22Rv1 (cell line): Measurements from ENCODE around the gene AKAP6.

Experiments used
- H3K27ac ChIP-seq: fragments of 450-650 bp; 2 replicates; pipeline ENCODE4 v1.5.1; 2017
- ZFX ChIP-seq: fragments of 450-650 bp; IDR thresholded peaks from 2 replicates; pipeline ENCODE4 v1.6.1; 2017; ENCODE audit warnings: antibody characterized with exemption, borderline replicate concordance
- TF ChIP-seq, protein P1 (sequence below): fragments of 450-650 bp; IDR thresholded peaks from 2 replicates; pipeline ENCODE4 v1.5.1; 2017; ENCODE audit warnings: mild to moderate bottlenecking

Gene AKAP6

DNA sequence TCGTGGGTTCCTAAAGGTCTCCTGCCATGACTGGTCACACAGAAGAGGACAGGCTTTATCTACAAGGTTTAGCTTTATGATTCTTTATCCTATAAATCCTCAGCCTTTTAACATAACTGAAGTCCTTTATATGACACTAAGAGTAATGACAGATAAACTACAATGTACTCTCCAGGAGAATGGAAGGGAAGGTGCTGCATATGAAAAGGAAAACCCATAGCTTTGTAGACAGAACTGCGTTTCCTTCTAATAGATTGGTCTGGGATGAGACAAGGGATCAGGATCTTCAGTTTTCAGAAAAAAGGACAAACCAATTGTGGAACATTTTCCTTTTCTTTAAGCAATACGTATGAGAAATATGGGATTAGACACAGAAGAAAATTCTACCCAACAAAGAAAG, 408.5 kb downstream of the AKAP6 start:
- no peak overlapping the region for H3K27ac ChIP-seq
- TF ChIP-seq, protein P1, sequence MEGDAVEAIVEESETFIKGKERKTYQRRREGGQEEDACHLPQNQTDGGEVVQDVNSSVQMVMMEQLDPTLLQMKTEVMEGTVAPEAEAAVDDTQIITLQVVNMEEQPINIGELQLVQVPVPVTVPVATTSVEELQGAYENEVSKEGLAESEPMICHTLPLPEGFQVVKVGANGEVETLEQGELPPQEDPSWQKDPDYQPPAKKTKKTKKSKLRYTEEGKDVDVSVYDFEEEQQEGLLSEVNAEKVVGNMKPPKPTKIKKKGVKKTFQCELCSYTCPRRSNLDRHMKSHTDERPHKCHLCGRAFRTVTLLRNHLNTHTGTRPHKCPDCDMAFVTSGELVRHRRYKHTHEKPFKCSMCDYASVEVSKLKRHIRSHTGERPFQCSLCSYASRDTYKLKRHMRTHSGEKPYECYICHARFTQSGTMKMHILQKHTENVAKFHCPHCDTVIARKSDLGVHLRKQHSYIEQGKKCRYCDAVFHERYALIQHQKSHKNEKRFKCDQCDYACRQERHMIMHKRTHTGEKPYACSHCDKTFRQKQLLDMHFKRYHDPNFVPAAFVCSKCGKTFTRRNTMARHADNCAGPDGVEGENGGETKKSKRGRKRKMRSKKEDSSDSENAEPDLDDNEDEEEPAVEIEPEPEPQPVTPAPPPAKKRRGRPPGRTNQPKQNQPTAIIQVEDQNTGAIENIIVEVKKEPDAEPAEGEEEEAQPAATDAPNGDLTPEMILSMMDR, result no peak
- no peak for TF ChIP-seq ZFX

DNA sequence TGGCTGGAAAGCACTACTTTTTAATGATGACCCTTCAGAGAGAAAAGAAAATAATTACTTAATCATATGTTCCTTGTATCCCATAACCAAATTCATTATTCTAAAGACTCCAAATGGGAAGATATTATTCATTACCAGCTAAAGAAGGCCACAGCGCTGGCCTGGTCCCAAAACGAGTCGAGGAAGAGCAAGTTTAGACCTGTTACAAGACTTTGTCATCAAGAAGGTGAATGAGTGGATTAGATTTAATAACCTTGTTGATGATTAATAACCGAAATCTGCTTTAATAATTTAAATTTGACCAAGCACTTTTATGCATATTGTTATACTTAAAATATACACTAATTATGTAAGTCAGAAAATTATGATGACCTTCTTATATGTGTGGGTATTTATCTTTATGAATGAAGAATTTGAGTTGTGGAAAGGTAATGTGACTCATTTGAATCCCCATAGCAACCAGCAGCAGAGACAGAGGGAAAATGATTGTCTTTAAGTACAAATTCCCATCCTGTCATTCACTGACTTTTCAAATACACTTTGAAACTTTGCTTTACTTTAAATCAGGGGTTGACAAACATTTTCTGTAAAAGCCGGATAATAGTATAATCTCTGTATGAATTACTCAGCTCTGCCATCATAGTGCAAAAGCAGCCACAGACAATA, 409.2 kb downstream of the AKAP6 start:
- no peak overlapping the region for H3K27ac ChIP-seq

DNA sequence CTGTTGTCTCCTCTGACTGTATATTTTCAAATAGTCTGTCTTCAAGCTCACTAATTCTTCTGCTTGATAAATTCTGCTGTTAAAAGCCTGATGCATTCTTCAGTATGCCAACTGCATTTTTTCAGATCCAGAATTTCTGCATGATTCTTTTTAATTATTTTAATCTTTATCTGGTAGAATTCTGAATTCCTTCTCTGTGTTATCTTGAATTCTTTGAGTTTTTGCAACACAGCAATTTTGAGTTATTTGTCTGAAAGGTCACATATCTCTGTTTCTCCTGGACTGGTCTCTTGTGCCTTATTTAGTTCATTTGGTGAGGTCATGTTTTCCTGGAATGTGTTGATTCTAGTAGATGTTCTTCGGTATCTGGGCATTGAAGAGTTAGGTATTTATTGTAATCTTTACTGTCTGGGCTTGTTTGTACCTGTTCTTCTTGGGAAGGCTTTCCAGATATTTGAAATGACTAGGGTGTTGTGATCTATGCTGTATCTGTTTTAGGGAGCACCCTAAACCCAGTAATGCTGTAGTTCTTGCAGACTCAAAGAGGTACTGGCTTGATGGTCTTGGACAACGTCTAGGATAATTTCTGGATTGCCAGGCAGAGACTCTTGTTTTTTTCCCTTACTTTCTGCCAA, 415.8 kb downstream of the AKAP6 start:
- no peak overlapping the region for H3K27ac ChIP-seq
- TF ChIP-seq ZFX, result no peak
- TF ChIP-seq, protein P1, result no peak

More for the DNA sequence above, 409.2 kb downstream of the AKAP6 start:
- TF ChIP-seq ZFX, result no peak
- TF ChIP-seq, protein P1, result no peak

DNA sequence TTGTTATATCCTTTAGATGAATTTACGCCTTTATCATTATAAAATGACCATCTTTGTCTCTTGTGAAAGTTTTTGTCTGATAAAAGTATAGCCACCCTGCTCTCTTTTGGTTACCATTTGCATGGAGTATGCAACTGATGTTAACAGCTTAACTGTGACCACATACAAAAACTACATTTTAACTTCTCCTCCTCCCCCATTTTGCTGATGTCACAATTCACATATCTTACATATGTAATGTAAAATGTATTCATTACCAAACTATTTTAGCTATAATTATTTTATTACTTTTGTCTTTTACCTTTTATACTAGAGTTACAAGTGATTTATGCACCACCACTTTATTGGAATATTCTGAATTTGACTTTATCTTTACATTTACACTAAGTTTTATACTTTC, 425.1 kb downstream of the AKAP6 start:
- TF ChIP-seq, protein P1, result no peak
- no peak for TF ChIP-seq ZFX
- H3K27ac ChIP-seq, result no peak overlapping the region

DNA sequence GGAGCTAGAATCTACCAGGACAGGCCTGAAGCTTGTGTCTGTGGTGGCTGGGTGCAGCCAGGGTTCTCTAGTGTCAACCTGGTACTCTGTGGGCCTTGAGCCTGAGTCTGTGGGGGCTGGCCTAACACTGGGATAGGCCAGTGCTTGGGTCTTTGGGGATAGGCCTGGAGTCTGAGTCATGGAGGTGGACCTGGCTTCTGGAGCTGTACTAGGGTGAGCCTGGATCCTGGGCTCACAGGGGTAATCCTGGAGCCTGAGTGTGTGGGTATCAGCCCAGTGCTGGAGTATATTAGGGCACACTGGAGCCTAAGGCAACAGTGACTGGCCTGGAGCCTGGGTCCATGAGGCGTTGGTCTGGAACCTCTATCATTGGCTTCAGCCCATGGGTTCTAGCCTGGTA, 427.1 kb downstream of the AKAP6 start:
- no peak overlapping the region for H3K27ac ChIP-seq
- TF ChIP-seq, protein P1, result no peak
- TF ChIP-seq ZFX, result no peak

DNA sequence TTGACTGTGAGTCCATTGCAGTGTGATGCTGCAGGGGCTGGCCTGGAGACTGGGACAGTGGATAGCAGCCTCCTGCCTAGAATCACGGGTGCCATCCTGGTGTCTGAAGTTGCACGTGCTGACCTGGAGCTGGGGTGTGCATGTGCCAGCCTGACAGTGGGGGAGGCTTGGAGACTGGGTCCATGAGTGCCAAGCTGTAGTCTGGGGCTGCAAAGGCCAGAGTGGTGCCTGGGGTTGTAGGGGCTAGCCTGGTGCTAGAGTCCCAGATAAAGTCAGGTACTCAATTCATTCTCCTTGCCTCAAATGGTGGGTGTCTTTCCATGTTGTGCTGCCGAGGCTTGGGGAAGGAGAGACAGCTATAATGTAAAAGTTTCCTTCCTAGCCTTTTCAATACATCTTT, 427.7 kb downstream of the AKAP6 start:
- TF ChIP-seq ZFX, result no peak
- TF ChIP-seq, protein P1, result no peak
- H3K27ac ChIP-seq, result no peak overlapping the region

DNA sequence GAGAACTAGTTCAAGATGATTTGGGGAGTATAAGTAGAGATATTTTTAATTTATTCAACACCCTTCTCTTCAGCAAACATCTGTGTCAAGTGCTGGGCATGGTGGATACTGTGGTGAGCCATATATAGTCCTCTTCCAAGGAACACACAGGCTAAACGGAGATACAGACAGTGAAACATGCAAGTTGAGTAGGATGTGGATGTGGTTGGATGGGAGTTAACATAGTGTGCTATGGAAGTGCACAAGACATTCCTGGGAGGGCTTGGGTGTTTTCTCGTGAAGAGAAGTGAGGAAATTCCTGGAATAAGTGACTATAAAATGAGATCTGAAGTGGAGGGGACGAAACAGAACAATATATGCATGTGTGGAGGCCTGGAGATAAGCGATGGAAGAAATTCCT, 428.5 kb downstream of the AKAP6 start:
- TF ChIP-seq, protein P1, result no peak
- TF ChIP-seq ZFX, result no peak
- no peak overlapping the region for H3K27ac ChIP-seq
